Measurements from ENCODE around the gene POLR2E. TPM values are rescaled to one million over a fixed set of nuclear protein-coding genes. Genes with fewer than 3 reads are reported as not detected.
"Not testable (repeated sequence)": the region's sequence is repeated elsewhere in the genome, so short reads cannot be mapped to it uniquely, and the experiment has no call there.

The POLR2E gene
- polyA plus RNA-seq, 3 donors, result 120 to 167 (median 144) TPM

GRCh38 chr19:1115646-1116420 lies 20.7 kb upstream of the POLR2E start:
- no peak for DNase-seq (ENCODE audit: extremely low read depth in 1 of 11, low read depth in 9 of 11, low spot score in 4 of 11)

DNA sequence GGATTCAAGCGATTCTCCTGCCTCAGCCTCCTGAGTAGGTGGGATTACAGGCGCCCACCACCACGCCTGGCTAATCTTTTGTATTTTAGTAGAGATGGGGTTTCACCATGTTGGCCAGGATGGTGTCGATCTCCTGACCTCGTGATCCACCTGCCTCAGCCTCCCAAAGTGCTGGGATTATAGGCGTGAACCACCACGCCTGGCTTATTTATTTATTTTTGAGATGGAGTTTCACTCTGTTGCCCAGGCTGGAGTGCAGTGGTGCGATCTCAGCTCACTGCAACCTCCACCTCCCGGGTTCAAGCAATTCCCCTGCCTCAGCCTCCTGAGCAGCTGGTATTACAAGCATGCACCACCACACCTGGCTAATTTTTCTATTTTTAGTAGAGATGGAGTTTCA lies 19.6 kb upstream of the POLR2E start:
- not testable (repeated sequence) for DNase-seq (ENCODE audit: extremely low read depth in 1 of 11, low read depth in 9 of 11, low spot score in 4 of 11)

DNA sequence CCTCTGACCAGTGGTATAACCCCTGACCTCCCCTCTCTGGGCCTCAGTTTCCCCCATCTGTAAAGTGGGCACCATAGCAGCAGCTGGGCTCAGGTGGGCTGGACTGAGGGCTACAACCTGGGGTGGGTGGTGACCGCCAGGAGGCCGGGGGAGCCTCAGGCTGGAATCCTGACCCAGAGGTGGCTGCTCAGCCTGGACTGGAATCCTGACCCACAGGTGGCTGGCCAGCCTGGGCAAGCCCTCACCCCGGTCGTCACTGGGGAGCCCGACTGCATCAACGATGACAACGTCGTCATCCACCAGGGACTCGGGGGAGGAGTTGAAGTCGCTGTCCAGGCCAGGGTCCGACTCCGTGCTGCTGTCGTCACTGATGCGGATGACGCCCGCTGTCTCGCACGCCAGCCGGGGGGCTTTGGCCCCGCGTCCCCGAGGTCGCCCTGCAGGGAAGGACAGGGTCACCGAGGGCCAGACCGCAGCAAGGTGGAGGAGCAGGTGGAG lies 18.9 kb upstream of the POLR2E start:
- no peak for DNase-seq (ENCODE audit: extremely low read depth in 1 of 11, low read depth in 9 of 11, low spot score in 4 of 11)

- DNase-seq (ENCODE audit: extremely low read depth in 1 of 11, low read depth in 9 of 11, low spot score in 4 of 11), result peak in 10 of 11 donors; percentile 81 to 92 (median 87)
Observed at GRCh38 chr19:1113030-1113985, 18.1 kb upstream of the POLR2E start.

DNA sequence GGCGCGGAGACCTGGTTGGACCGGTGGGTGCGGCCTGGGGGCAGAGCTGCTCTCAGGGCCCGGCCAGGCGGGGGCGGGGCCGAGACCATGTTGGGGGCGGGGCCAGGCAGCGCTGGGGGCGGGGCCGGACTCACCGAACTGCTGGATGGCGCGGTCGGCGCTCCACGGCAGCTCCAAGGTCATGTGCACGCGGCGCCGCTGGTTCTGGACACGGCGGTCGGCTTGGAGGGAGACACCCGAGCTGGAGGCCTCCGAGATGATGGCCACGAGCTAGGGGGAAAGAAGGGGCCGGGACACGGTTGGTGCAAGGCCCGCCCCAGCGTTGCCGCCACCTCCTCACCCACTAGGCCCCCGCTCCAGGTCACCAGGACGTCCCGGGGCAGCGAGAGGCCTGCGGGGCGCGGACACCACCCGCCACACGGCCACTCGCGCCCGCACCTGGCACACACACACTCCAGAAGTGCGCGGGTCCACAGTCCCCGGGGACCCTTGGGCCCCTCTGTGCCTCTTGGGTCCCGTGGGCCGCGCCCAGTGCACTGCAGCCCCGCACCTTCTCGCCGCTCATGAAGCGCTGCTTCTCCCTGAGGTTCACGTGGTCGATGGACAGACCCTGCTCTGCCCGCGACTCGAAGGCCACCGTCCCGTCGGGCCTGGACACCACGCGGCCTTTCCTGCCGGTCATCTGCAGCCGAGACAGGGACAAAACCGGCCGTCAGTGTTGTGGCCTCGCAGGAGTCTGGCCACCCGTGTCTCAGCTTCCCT lies 17.3 kb upstream of the POLR2E start:
- no peak for DNase-seq (ENCODE audit: extremely low read depth in 1 of 11, low read depth in 9 of 11, low spot score in 4 of 11)

DNA sequence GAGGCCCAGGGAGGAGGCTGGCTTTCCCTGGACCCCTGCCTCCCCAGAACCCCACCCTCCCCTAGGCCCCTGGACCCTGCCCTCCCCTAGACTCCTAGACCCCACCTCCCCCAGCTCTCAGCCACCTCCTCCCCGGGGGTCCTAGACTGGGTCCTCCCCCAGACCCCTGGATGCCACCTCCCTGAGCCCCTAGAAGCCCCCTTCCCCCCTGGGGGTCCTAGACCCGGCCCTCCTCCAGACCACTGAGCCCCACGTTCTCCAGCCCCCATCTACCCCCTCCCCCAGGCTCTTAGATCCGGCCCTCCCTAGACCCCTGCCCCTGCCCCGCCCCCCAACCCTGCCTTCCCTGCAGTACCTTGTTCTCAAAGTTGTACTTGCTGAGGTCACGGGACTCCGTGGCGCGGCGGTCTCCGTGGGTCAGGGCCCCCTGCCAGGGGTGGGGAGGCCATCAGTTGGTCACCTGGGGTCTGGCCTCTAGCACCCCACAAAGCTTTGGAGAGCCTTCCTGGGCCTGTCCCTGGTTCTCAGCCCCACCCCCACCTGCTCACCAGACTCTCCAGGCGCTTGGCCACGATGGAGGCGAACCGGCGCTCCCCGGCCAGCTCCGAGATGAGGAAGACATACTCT lies 16.6 kb upstream of the POLR2E start:
- no peak for DNase-seq (ENCODE audit: extremely low read depth in 1 of 11, low read depth in 9 of 11, low spot score in 4 of 11)

- DNase-seq (ENCODE audit: extremely low read depth in 1 of 11, low read depth in 9 of 11, low spot score in 4 of 11), result no peak
Observed at GRCh38 chr19:1110809-1111640, 15.8 kb upstream of the POLR2E start.

- DNase-seq (ENCODE audit: extremely low read depth in 1 of 11, low read depth in 9 of 11, low spot score in 4 of 11), result no peak
Observed at GRCh38 chr19:1109697-1110671, 14.8 kb upstream of the POLR2E start.

DNA sequence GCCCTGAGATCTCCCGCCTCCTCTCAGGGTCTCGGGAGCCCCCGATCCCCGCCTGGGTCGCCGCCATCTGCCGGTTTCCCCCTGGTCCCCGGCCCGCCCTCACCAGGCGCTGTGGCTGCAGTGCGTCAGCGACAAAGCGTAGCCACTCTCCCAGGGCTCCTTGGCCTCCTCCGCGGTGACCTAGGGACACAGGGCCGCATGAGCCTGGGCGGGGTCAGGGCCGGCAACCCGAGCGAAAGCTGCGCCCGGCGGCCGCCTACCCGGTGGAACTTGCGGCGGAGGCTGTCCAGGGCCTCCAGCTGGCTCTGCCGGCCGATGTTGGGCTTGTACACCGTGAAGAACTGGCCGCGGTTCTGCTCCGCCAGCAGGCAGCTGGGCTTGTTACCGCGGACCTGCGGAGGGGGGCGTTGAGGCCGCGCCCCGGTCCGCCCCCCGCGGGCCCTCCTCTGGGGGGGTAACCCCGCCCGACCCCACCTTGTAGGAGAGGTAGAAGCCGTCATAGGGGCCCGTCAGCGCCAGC lies 13.9 kb upstream of the POLR2E start:
- DNase-seq (ENCODE audit: extremely low read depth in 1 of 11, low read depth in 9 of 11, low spot score in 4 of 11), result no peak

DNA sequence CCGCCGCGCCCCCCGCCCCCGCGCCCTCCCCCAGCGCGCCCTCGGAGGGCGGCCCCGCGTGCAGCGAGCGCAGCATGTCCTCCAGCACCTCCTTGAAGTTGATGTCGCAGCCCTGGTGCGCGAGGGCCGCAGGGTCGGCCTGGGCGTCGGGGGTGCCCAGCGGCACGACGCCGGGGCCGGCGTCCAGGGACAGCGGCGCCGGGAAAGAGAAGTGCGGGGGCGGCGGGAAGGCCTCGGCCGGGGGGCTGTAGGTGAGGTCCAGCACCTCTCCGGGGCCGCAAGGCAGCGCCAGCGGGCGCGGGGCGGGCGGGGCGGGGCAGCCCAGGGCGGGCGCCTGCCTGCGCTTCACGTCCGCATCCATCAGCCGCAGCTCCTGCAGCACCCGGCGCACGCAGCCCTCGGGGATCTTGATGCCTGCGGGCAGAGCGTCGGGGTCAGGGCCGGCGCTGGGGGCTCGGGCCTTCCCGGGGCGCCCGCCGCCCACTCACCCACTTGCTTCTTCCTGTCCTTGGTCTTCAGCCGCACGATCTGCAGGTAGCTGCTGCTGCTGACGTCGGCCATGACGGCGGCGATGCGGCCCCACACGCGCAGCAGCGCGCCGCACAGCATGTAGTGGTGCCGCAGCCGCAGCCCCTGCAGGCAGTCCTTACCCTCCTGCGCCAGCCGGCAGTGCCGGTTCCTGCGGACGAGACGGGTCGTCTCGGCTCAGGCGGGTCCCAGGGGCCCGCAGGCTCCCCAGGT lies 13.3 kb upstream of the POLR2E start:
- no peak for DNase-seq (ENCODE audit: extremely low read depth in 1 of 11, low read depth in 9 of 11, low spot score in 4 of 11)

DNA sequence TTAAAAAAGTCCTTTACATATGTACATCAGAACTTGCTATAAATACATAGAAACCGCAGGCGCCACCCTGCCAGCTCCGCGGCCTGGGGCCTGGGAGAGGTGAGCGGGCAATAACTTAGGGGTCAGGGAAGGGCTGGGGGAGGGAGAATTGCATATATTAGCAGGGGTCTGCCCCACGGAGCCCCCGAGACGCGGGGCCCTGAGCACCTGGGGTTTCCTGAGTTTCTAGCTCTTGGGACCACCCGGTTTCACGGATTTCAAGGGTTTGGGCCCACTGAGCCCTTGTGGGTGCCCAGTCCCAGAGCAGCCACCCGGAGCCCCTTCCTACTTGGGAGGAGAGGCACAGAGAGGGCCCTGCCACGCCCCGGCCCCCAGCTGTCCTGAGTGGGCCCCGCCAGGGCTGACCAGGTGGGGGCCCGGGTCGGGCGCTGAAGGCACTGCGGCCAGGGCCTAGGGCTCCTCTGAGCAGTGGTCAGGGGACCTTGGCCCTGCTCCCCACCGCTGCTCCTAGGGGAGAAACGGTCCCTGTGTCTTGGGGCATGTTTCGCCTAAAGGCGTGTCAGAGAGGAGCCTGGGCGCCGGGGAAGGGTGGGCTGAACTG lies 12.6 kb upstream of the POLR2E start:
- no peak for DNase-seq (ENCODE audit: extremely low read depth in 1 of 11, low read depth in 9 of 11, low spot score in 4 of 11)

- no peak for DNase-seq (ENCODE audit: extremely low read depth in 1 of 11, low read depth in 9 of 11, low spot score in 4 of 11)
Observed at GRCh38 chr19:1106841-1107660, 11.9 kb upstream of the POLR2E start.

DNA sequence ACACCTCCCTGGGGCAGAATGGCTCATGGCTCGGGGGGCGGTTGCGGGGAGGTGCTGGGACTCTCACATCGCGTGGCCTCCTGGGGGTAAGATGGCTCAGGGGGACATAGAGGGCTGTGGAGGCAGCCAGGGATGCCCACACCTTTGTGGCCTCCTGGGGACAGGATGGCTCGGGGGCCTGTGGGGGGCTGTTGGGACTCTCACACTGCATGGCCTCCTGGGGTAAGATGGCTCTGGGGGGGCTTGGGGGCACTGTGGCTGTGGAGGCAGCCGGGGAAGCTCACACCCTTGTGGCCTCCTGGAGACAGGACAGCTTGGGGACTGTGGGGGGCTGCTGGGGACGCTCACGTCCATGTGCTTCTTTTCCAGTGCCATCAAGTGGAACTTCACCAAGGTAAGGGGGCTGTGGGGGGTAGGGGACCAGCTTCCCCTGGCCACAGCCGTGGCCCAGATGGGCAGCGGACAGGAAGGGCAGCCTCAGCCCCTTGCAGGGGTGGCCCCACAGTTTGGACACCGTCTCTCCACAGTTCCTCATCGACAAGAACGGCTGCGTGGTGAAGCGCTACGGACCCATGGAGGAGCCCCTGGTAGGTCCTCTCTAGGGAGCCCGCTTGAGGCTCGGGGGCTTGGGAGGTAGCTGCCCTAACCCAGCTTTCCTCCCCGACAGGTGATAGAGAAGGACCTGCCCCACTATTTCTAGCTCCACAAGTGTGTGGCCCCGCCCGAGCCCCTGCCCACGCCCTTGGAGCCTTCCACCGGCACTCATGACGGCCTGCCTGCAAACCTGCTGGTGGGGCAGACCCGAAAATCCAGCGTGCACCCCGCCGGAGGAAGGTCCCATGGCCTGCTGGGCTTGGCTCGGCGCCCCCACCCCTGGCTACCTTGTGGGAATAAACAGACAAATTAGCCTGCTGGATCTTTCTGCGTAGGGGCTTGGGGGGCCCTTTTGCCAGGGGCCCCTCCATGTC lies 11.0 kb upstream of the POLR2E start:
- DNase-seq (ENCODE audit: extremely low read depth in 1 of 11, low read depth in 9 of 11, low spot score in 4 of 11), result no peak
